Mucosa of rectum (tissue), 2 donors: ENCODE data around the gene KAZALD1.

Experiments
- H3K27ac ChIP-seq, 2 donors: one replicate each; pipeline ENCODE4 v1.7.0; 2013; ENCODE audit warnings: inconsistent platforms in 2 of 2, low read depth in 2 of 2, low read length in 2 of 2
- H3K27me3 ChIP-seq, 2 donors: one replicate each; pipeline ENCODE4 v1.7.0; 2013; ENCODE audit warnings: low read length in 2 of 2; ENCODE audit not compliant: control insufficient read depth in 2 of 2, insufficient read depth in 2 of 2
- H3K36me3 ChIP-seq, 2 donors: one replicate each; pipeline ENCODE4 v1.7.0; 2013; ENCODE audit warnings: low read length in 2 of 2; ENCODE audit not compliant: control insufficient read depth in 2 of 2, insufficient read depth in 2 of 2
- H3K4me1 ChIP-seq, 2 donors: one replicate each; pipeline ENCODE4 v1.7.0; 2013; ENCODE audit warnings: low read length in 2 of 2, mild to moderate bottlenecking in 1 of 2; ENCODE audit not compliant: control insufficient read depth in 2 of 2, insufficient read depth in 2 of 2
- H3K4me3 ChIP-seq, 2 donors: one replicate each; pipeline ENCODE4 v1.7.0; 2013; ENCODE audit warnings: low read length in 2 of 2
- H3K9ac ChIP-seq, 2 donors: one replicate each; pipeline ENCODE4 v1.7.0; 2013; ENCODE audit warnings: low read length in 2 of 2, low read depth in 1 of 2, mild to moderate bottlenecking in 1 of 2
- H3K9me3 ChIP-seq, 2 donors: one replicate each; pipeline ENCODE4 v1.7.0; 2013; ENCODE audit warnings: low read length in 2 of 2; ENCODE audit not compliant: control insufficient read depth in 2 of 2
- donor health status: healthy.
- donor health status: Normal muscosa, but diverticular disease.

KAZALD1 gene

DNA sequence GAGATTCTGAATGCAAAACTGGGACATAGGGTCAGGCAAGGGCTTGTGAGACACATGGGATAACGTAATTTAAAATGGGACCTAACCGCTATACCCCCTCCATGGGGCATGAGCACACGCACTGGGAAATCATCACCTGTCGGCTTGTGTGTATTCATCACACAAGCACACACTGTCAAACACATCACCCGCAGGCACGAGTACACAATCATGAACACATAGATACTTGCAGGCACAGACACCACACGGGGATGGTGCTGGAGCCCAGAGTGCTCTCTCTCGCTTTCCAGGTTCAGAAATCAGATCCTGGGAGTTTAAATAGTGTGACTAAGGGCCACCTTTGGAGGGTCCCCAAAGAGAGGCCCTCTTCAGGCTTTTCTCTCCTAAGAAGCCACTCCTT lies 49.8 kb downstream of the KAZALD1 start:
- no peaks in the 10 kb centered on the region for H3K36me3 ChIP-seq
- no peak overlapping the region for H3K9ac ChIP-seq
- no peaks in the 10 kb centered on the region for H3K9me3 ChIP-seq
- no peak overlapping the region for H3K27ac ChIP-seq
- peaks cover 6 to 10% of the 10 kb centered on the region in 2 donors for H3K27me3 ChIP-seq
- H3K4me1 ChIP-seq = no peaks in the 10 kb centered on the region
- H3K4me3 ChIP-seq = no peak overlapping the region

DNA sequence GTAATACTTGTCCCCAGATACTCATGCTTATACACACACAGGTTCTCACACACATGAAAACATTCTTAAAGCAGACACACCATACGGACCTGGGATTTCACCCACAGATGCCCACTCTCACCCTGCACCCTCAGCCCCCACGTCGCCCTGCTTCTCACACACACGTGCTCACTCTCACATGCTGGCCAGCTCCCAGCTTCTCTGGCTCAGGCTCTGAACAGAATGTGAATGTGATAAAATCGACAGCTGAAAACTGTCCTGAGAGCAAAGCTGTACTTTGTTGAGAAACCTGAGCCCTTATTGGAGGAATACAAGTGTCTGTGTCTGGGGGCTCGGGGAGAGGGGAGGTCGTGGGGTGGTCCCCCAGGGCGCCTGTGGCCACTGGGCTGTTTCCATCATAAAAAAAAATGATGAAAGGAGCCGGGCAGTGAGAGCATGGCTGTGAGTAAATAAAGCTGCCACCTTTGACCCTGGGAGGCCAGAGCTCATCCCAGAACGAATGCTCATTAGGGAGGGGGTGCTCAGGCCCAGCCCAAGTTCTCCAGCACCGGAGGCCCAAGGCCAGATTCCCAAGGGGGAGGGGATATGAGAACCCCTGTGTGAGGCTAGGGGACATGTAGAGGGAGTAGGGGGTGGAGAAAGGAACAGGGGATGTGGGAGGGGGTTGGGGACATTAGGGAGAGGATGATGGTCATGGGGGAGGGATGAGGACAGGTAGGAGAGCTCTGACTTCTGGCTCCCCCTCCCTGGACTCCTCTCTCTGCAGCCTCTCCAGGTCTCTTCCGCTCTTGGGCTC lies 51.2 kb downstream of the KAZALD1 start:
- H3K9me3 ChIP-seq = no peaks in the 10 kb centered on the region
- no peak overlapping the region for H3K9ac ChIP-seq
- H3K4me3 ChIP-seq = no peak overlapping the region
- H3K4me1 ChIP-seq = no peaks in the 10 kb centered on the region
- no peak overlapping the region for H3K27ac ChIP-seq
- H3K36me3 ChIP-seq = no peaks in the 10 kb centered on the region
- peaks cover 6 to 7% of the 10 kb centered on the region in 2 donors for H3K27me3 ChIP-seq

DNA sequence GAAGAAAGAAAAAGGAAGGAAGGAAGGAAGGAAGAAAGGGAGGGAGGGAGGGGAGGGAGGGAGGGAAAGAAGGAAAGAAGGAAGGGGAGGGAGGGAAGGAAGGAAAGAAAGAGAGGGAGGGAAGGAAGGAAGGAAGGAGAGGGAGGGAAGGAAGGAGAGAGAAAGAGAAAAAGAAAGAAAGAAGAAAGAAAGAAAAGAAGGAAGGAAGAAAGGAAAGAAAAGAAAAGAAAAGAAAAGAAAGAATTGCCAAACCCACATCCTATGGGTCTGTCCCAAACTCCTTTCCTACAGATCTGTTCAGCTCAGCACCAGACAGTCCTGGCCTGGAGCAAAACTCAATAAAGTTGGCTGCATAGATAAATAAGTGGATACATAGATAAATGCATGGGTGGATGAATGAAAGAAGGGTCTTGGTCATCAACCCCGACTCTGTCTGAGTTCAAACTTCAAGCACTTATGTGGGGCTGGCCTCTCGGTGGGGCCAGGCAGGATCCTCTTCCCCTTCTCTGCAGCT lies 52.2 kb downstream of the KAZALD1 start:
- Histone ChIP-seq H3K27me3 (peaks cover 6 to 7% of the 10 kb centered on the region in 2 donors), H3K27ac (no peak overlapping the region), H3K9me3 (no peaks in the 10 kb centered on the region), H3K4me1 (no peaks in the 10 kb centered on the region), H3K9ac (no peak overlapping the region), H3K36me3 (no peaks in the 10 kb centered on the region), H3K4me3 (no peak overlapping the region)

DNA sequence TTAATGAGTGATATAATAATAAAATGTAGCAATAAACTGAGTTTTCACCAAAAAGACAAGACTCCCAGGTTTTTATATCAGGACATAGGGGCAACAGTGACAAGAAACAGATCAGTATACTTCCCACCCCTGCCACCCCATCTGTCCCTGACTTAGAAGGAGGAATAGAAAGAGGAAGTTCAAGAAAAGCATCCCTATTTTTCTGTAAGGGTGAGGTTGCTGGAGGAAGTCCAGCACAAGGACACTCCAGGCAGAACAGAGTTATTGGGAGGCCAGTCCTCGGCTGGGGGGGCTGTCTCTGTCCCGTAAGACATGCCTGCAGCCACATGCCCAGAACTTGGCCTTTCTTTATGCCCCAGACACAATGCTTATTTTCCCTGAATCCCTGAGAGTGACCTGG lies 52.9 kb downstream of the KAZALD1 start:
- no peaks in the 10 kb centered on the region for H3K4me1 ChIP-seq
- no peak overlapping the region for H3K4me3 ChIP-seq
- no peak overlapping the region for H3K27ac ChIP-seq
- no peaks in the 10 kb centered on the region for H3K36me3 ChIP-seq
- peaks cover 6 to 7% of the 10 kb centered on the region in 2 donors for H3K27me3 ChIP-seq
- no peak overlapping the region for H3K9ac ChIP-seq
- H3K9me3 ChIP-seq = no peaks in the 10 kb centered on the region
